GM12801 (cell line): Measurements from ENCODE around the gene TMEM190.

Experiments
- CTCF ChIP-seq: IDR thresholded peaks from one replicate; pipeline ENCODE4 v1.5.1; 2011; ENCODE audit warnings: control low read depth; ENCODE audit not compliant: insufficient read length; ENCODE audit errors: extremely low read depth

Gene TMEM190

DNA sequence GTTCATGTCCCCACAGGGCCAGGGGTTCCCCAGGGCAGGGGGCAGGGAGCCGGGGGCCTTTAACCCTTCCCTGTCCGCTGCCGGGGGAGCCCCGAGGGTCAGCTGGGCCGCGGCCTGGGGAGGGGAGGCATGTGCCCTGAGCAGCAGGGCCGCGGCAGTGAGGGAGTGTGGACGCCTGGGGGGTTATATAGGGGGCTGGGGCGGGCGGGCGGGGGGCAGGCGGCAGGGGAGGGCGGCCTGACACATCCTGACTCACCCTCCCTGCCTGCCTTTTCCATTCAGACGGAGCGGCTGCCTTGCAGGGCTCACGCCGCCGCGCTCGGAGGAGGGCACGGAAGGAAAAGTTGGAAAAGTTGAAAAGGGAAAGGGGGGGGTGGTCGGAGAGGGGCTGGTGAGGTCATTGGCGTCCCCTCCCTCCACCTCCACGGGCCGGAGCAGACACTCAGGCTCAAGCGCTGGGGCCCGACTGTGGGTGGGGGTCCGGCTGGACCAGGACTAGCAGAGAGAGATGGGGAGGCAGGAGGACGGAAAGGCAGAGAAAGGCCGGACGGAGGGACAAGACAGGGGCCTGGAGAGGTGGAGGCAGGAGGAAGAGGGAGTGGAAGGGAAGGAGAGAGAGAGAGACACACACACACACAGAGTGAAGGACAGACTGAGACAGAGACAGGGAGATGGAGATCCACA, 6.2 kb upstream of the TMEM190 start, which contains the start of gene IL11:
Gene IL11, minus strand, starts transcription at position 159 of the 684 bp plus-strand sequence. Its CDS starts 153 bp downstream, at position 6.
- TF ChIP-seq CTCF = no peak

DNA sequence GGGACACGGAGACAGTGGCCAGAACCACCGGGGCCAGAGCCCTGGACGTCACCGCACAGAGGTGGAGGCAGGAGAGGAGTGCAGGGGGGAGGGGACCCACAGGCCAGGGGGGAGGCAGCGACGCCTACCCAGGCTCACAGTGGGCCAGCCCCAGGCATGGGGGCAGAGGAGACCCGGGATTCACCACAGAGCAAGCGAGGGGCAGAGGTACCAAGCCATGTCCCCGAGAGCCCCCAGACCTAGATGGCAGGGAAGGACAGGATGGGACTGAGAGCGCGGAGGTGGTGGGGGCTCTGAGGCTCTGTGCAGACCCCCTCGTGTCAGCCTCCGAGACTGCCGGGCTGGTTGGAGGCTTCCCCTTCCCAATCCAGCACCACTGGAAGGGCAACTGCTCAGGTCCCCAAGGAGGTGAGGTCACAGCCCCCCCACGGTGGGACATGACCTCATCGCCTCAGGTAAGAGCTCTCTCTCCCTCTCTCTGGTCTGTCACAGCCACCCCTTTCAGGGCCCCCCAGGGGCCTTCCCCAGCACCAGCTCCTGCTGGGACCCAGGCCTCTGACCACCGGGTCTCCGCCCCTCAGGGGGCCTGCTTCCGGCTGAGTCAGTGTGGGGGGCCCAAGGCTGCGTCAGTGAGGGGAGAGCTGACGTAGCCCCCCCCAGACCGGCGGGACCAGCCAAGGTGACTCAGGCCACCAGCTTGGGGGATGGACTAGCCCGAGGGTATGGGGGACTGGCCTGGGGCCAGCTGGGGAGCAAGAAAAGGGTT, 4.1 kb upstream of the TMEM190 start:
- no peak for TF ChIP-seq CTCF

- TF ChIP-seq CTCF = no peak
Measured at GRCh38 chr19:55373306-55373992, 3.2 kb upstream of the TMEM190 start.

GRCh38 chr19:55373993-55374757, 2.5 kb upstream of the TMEM190 start:
- TF ChIP-seq CTCF = no peak

DNA sequence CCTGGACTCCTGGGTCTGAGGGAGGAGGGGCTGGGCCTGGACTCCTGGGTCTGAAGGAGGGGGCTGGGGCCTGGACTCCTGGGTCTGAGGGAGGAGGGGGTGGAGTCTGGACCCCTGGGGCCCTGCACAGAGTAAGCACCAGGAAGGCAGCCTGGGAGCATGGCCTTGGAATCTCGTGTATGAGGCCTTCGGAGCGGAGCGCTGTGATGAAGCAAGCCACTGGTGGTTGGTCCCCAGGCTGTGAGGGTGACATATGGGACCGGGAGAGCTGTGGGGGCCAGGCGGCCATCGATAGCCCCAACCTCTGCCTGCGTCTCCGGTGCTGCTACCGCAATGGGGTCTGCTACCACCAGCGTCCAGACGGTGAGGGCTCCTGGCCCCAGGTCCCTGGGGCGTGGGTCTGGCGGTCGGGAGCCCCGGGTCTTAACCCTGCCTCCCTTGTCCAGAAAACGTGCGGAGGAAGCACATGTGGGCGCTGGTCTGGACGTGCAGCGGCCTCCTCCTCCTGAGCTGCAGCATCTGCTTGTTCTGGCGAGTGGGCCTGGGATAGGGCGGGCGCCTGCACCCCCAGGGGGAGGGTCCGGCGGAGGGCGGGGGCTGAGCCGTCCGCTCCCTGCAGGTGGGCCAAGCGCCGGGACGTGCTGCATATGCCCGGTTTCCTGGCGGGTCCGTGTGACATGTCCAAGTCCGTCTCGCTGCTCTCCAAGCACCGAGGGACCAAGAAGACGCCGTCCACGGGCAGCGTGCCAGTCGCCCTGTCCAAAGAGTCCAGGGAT, 918 bp downstream of the TMEM190 start:
- TF ChIP-seq CTCF = no peak

DNA sequence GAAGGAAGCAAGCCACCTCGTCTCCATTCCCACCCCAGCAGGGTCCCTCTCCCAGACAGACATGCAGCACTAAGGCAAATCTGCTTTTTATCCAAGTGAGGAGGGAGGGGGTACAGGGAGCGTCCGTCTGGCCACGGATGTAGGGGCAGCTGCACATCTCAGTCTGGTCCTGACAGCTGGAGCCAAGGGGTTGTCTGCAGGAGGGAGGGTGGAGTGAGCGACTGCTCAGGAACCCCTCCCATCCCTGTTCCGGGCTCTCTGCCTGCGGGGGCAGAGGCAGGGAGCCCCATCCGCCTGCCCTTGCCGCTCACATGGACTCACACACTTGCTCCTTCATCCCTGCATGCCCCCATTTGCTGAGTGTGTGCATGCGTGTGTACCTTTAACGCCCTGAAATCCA, 2.5 kb downstream of the TMEM190 start:
- no peak for TF ChIP-seq CTCF
